Epithelial cell of esophagus (primary cell): Measurements from ENCODE around the gene SLC44A1.
A peak's percentile ranks its signal among the peaks of the same experiment; 100 is the strongest.

Experiments used
- DNase-seq: peaks from one replicate; pipeline ENCODE4 v3.0.0; 2010; ENCODE audit warnings: low read depth
- H3K4me3 ChIP-seq: 2 replicates; pipeline ENCODE4 v1.5.1; 2011; ENCODE audit warnings: mild to moderate bottlenecking, low read length, control low read depth
- CTCF ChIP-seq: IDR thresholded peaks from 2 replicates; pipeline ENCODE4 v1.5.1; 2011; ENCODE audit warnings: low read depth, mild to moderate bottlenecking, low read length, control low read depth, inconsistent platforms; ENCODE audit not compliant: insufficient read depth; ENCODE audit errors: missing control alignments

SLC44A1 gene

GRCh38 chr9:105289305-105289704, 44.9 kb downstream of the SLC44A1 start:
- TF ChIP-seq CTCF: no peak
- H3K4me3 ChIP-seq: no peak overlapping the region
- no peak for DNase-seq

GRCh38 chr9:105290418-105290817, 46.0 kb downstream of the SLC44A1 start:
- TF ChIP-seq CTCF: no peak
- peak; percentile 91 for DNase-seq
- H3K4me3 ChIP-seq: no peak overlapping the region

DNA sequence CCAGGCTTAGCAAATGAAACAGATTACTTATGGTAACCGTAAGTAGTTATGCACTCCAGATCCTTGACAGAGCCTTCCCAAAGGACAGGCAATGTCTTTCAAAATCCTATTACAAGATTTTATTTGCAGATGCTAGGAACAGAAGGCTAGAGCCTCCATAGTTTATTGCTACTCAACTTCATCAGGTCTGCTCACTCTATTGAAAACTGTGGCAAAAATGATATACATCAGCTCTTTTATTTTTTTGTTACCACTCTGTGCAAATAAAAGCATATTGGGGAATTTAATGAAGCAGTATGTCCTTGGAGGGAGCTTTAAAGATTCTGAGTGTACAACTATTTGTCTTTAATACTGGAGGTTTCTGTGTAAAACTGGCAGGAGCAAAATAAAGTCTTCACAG, 46.5 kb downstream of the SLC44A1 start:
- TF ChIP-seq CTCF: no peak

GRCh38 chr9:105291422-105291859, 47.0 kb downstream of the SLC44A1 start:
- peak; percentile 23 for DNase-seq
- H3K4me3 ChIP-seq: no peak overlapping the region
- TF ChIP-seq CTCF: no peak

More for the DNA sequence above, 46.5 kb downstream of the SLC44A1 start:
- DNase-seq: no peak
- no peak overlapping the region for H3K4me3 ChIP-seq

- no peak for DNase-seq
- no peak overlapping the region for H3K4me3 ChIP-seq
- TF ChIP-seq CTCF: no peak
Observed at GRCh38 chr9:105291938-105292337, 47.5 kb downstream of the SLC44A1 start.

DNA sequence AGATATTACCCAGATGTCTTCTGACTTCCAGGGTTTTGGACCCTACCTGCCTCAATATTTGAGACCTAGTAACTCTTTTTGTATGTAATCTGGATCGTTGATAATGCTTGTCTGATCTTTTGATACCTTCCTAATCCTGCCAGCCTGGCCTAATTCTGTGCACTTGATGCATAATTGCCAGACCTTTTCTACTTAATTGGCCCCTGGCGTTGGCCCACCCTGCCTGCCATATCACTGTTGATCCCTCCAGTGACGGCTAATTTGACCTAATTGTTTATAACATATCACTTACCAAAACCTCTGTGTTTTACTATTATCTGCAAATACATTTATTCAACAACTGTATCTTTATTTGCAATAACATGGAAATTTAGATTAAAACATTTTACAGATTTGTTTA, 49.0 kb downstream of the SLC44A1 start:
- TF ChIP-seq CTCF: no peak
- no peak for DNase-seq
- no peak overlapping the region for H3K4me3 ChIP-seq

GRCh38 chr9:105295201-105295550, 50.7 kb downstream of the SLC44A1 start:
- no peak for DNase-seq
- no peak overlapping the region for H3K4me3 ChIP-seq
- TF ChIP-seq CTCF: no peak
